ENCODE results near the gene TAF4B. TPM values are rescaled to one million over a fixed set of nuclear protein-coding genes. Genes with fewer than 3 reads are reported as not detected.

The TAF4B gene
- total and polyA plus RNA-seq, 10 of the 15 experiments (the other 5 are each of a cell fraction or from before 2014, with no cell fraction given) = 2.3 to 15.0 (median 12.2) TPM

GRCh38 chr18:26405190-26405801 lies 179.1 kb downstream of the TAF4B start:
- peak; percentile 96 for ATAC-seq
- 42% methylated on average over 5 of the region's 5 CpGs for WGBS (ENCODE audit: insufficient coverage, insufficient replicate concordance, low lambda C conversion rate, missing lambda C conversion rate)
- Histone ChIP-seq H3K4me1 (ENCODE audit: control insufficient read depth, insufficient read depth, low read length) (peaks cover 5% of the 10 kb centered on the region; the same call in 1 of the 2 replicates), H3K36me3 (ENCODE audit: control insufficient read depth in 2 of 2, insufficient read depth in 2 of 2, low read length in 1 of 2) (no peaks in the 10 kb centered on the region), H3K27me3 (replicated peaks in 1 of 2; ENCODE audit: control insufficient read depth in 2 of 2, insufficient read depth in 2 of 2, low read length in 1 of 2) (no peaks in the 10 kb centered on the region), H3K9ac (ENCODE audit: control insufficient read depth, insufficient read depth, low read length) (no peak overlapping the region), H3K79me2 (ENCODE audit: control insufficient read depth, insufficient read depth, low read length) (no peaks in the 10 kb centered on the region), H3K27ac (ENCODE audit: control insufficient read depth, insufficient read depth) (no peak overlapping the region), H4K20me1 (ENCODE audit: control insufficient read depth, insufficient read depth) (no peaks in the 10 kb centered on the region), H3K9me3 (replicated peaks; ENCODE audit: control insufficient read depth, insufficient read depth, low read length) (no peaks in the 10 kb centered on the region), H3K4me2 (ENCODE audit: control insufficient read depth, insufficient read depth) (no peak overlapping the region), H3K4me3 (no peak overlapping the region), H2AFZ (ENCODE audit: control insufficient read depth, low read depth, low read length) (no peak overlapping the region; the same call in 1 of the 2 replicates)
- TF ChIP-seq SMC3 (IDR thresholded peaks at IDR 0.05; ENCODE audit: borderline replicate concordance, low read length) = peak; percentile 70
- peak; percentile 66 to 75 (median 71); a peak in 5 of 6 replicates for TF ChIP-seq CTCF (IDR thresholded peaks at IDR 0.05 in 2 of 3, conservative IDR thresholded peaks at IDR 0.05 in 1 of 3; ENCODE audit: control insufficient read depth in 2 of 3, extremely low read depth in 1 of 3, insufficient read depth in 1 of 3, low read depth in 3 of 3, low read length in 3 of 3)
- no peak for TF ChIP-seq HDGF (IDR thresholded peaks at IDR 0.05)
- TF ChIP-seq IKZF1 (conservative IDR thresholded peaks at IDR 0.05) = 0 out of 2 replicates have a peak, but pooled peaks have one; percentile 11
- peak; percentile 85 for TF ChIP-seq RAD21 (IDR thresholded peaks at IDR 0.05; ENCODE audit: insufficient read depth, low read depth, low read length)
- no peak for TF ChIP-seq MYC (IDR thresholded peaks at IDR 0.05; ENCODE audit: insufficient read depth, insufficient read length, insufficient replicate concordance, low read length, severe bottlenecking)
- BruUV-seq (replicated peaks) = no TSS peak
- DNase-seq (ENCODE audit: low read depth, low spot score) = no peak
- RAD21 ChIA-PET (ENCODE audit: unreplicated experiment) = interaction anchor here (0.7 to 3.9 kb wide), 27 partner anchors 17 to 1195 kb away, joined by 3 to 26 read pairs (median 4); partner anchors contain the start of gene KCTD1
- in situ Hi-C loops (cut with MboI) = loop anchor here (5.0 to 25.0 kb wide), 2 partner anchors 242 to 582 kb away; no protein-coding TSS in a partner anchor
- FAIRE-seq = peak; percentile 59
- POLR2A ChIA-PET = interaction anchor here (0.5 kb wide), 1 partner anchor 44 kb away, joined by 7 read pairs; no protein-coding TSS in a partner anchor
- CTCF ChIA-PET = interaction anchor here (0.6 to 4.1 kb wide), 53 partner anchors 11 to 616 kb away, joined by 3 to 35 read pairs (median 4); partner anchors contain the start of gene KCTD1
- SMC1A ChIA-PET (ENCODE audit: uncharacterized antibody, unreplicated experiment) = interaction anchor here (0.7 to 2.2 kb wide), 27 partner anchors 9 to 621 kb away, joined by 3 to 14 read pairs (median 4); partner anchors contain the start of gene KCTD1
- intact Hi-C loops (cut with micrococcal nuclease; ENCODE audit: unreplicated experiment) = loop anchor here (1.0 to 5.0 kb wide), 3 partner anchors 142 to 600 kb away; partner anchors contain the start of gene KCTD1

Data from GM12878 (cell line).